HG03354 (cell line): ENCODE measurements around the gene DOCK2.
"Not testable (repeated sequence)": the region's sequence is repeated elsewhere in the genome, so short reads cannot be mapped to it uniquely, and the experiment has no call there.

Experiments used
- ATAC-seq: cut with Tn5 transposase; IDR thresholded peaks from one replicate; pipeline ENCODE4 v1.9.1; 2021; ENCODE audit warnings: mild to moderate bottlenecking; ENCODE audit not compliant: unreplicated experiment, poor library complexity, severe bottlenecking

Gene DOCK2

GRCh38 chr5:169945831-169946261, 308.8 kb downstream of the DOCK2 start:
- ATAC-seq = no peak

GRCh38 chr5:169946743-169947295, 309.7 kb downstream of the DOCK2 start:
- no peak for ATAC-seq

- peak; percentile 58 for ATAC-seq
These were observed 313.3 kb downstream of the DOCK2 start for GRCh38 chr5:169950333-169950732.

GRCh38 chr5:169953196-169953595, 316.1 kb downstream of the DOCK2 start:
- not testable (repeated sequence) for ATAC-seq

GRCh38 chr5:169954786-169955185, 317.7 kb downstream of the DOCK2 start:
- ATAC-seq = no peak

GRCh38 chr5:169956126-169956525, 319.1 kb downstream of the DOCK2 start:
- no peak for ATAC-seq

- ATAC-seq = no peak
These were observed 319.7 kb downstream of the DOCK2 start for GRCh38 chr5:169956756-169957155.

GRCh38 chr5:169958278-169958677, 321.2 kb downstream of the DOCK2 start:
- ATAC-seq = no peak

- ATAC-seq = no peak
These were observed 323.6 kb downstream of the DOCK2 start for GRCh38 chr5:169960659-169961058.

- ATAC-seq = no peak
These were observed 327.2 kb downstream of the DOCK2 start for GRCh38 chr5:169964246-169964645.

- ATAC-seq = no peak
These were observed 333.3 kb downstream of the DOCK2 start for GRCh38 chr5:169970339-169970738.

GRCh38 chr5:169970911-169971765, 334.1 kb downstream of the DOCK2 start:
- ATAC-seq = no peak

- ATAC-seq = no peak
These were observed 334.7 kb downstream of the DOCK2 start for GRCh38 chr5:169971780-169972179.

- ATAC-seq = no peak
These were observed 336.0 kb downstream of the DOCK2 start for GRCh38 chr5:169973056-169973455.

- ATAC-seq = no peak
These were observed 337.2 kb downstream of the DOCK2 start for GRCh38 chr5:169974121-169974770.

GRCh38 chr5:169978714-169979113, 341.6 kb downstream of the DOCK2 start:
- no peak for ATAC-seq

- ATAC-seq = no peak
These were observed 342.8 kb downstream of the DOCK2 start for GRCh38 chr5:169979871-169980270.

GRCh38 chr5:169980418-169981053, 343.5 kb downstream of the DOCK2 start, which contains the start of gene INSYN2B:
INSYN2B (minus strand) TSS chr5:169980495; CDS start chr5:169883898, 96,597 bp downstream.
- peak; percentile 67 for ATAC-seq

GRCh38 chr5:169988206-169988605, 351.1 kb downstream of the DOCK2 start:
- no peak for ATAC-seq

- ATAC-seq = no peak
These were observed 351.9 kb downstream of the DOCK2 start for GRCh38 chr5:169988947-169989346.
